Muscle of arm (tissue), 14 donors: ENCODE data around the gene COL21A1. TPM values are rescaled to one million over a fixed set of nuclear protein-coding genes. Genes with fewer than 3 reads are reported as not detected.
"Not testable (repeated sequence)": the region's sequence is repeated elsewhere in the genome, so short reads cannot be mapped to it uniquely, and the experiment has no call there.

ENCODE experiments used
- DNase-seq: peaks from one replicate; pipeline ENCODE4 v3.0.0-alpha.2; 2013
- long read RNA-seq, 11 donors: transcript quantifications; one replicate each; lab custom pipeline, GENCODE V29; 2026
- polyA plus RNA-seq, 12 donors: library from polyadenylated mRNA; unstranded; fragments of 120-200 nt; gene quantifications; one replicate each; pipeline ENCODE4 v1.2.1, GENCODE V29; 2013; ENCODE audit not compliant: insufficient read length in 12 of 12

COL21A1 gene
- polyA plus RNA-seq: 100 to 1,000 TPM in 9 of 12 donors, 10 to 100 TPM in 3; 79.5 to 205 (median 117) TPM
- long read RNA-seq, donor 1, partial matches to known transcripts: 0 of 1 reads
- long read RNA-seq, donor 1, other reads (novel, unspliced or antisense): 0 of 1 reads
- long read RNA-seq, donor 2, partial matches to known transcripts: 15 of 16 reads
- long read RNA-seq, donor 2, other reads (novel, unspliced or antisense): 0 of 16 reads
- long read RNA-seq, donor 3, partial matches to known transcripts: 0 of 3 reads
- long read RNA-seq, donor 3, other reads (novel, unspliced or antisense): 0 of 3 reads
- long read RNA-seq, donor 4, partial matches to known transcripts: 5 of 7 reads
- long read RNA-seq, donor 4, other reads (novel, unspliced or antisense): 0 of 7 reads
- long read RNA-seq, donor 5, transcript COL21A1-209 (3 exons, 1,413 nt): major isoform, 5 of 249 reads
- long read RNA-seq, donor 5, partial matches to known transcripts: 243 of 249 reads
- long read RNA-seq, donor 5, other reads (novel, unspliced or antisense): 0 of 249 reads
- long read RNA-seq, donor 6, partial matches to known transcripts: 0 of 2 reads
- long read RNA-seq, donor 6, other reads (novel, unspliced or antisense): 0 of 2 reads
- long read RNA-seq, donor 7, partial matches to known transcripts: 6 of 7 reads
- long read RNA-seq, donor 7, other reads (novel, unspliced or antisense): 0 of 7 reads
- long read RNA-seq, donor 8, partial matches to known transcripts: 0 of 5 reads
- long read RNA-seq, donor 8, other reads (novel, unspliced or antisense): 0 of 5 reads
- long read RNA-seq, donor 9, partial matches to known transcripts: 5 of 7 reads
- long read RNA-seq, donor 9, other reads (novel, unspliced or antisense): 0 of 7 reads
- long read RNA-seq, donor 10, partial matches to known transcripts: 14 of 19 reads
- long read RNA-seq, donor 10, other reads (novel, unspliced or antisense): 5 of 19 reads
- long read RNA-seq, donor 11, transcript COL21A1-209 (3 exons, 1,413 nt): major isoform, 6 of 19 reads
- long read RNA-seq, donor 11, partial matches to known transcripts: 6 of 19 reads
- long read RNA-seq, donor 11, other reads (novel, unspliced or antisense): 6 of 19 reads

GRCh38 chr6:56246881-56247653, at the start of gene COL21A1:
Gene COL21A1 (minus strand): TSS chr6:56247580. CDS start chr6:56182618, 64,962 bp downstream.
- DNase-seq: peak; percentile 71

GRCh38 chr6:56293781-56294180, 46.4 kb upstream of the COL21A1 start:
- no peak for DNase-seq

GRCh38 chr6:56292505-56293181, 45.3 kb upstream of the COL21A1 start:
- peak; percentile 78 for DNase-seq

- no peak for DNase-seq
These were observed 44.0 kb upstream of the COL21A1 start for GRCh38 chr6:56291302-56291917.

GRCh38 chr6:56289721-56290120, 42.3 kb upstream of the COL21A1 start:
- no peak for DNase-seq

GRCh38 chr6:56288347-56288746, 41.0 kb upstream of the COL21A1 start:
- DNase-seq: no peak

GRCh38 chr6:56282391-56282790, 35.0 kb upstream of the COL21A1 start:
- DNase-seq: no peak

GRCh38 chr6:56280126-56280525, 32.7 kb upstream of the COL21A1 start:
- DNase-seq: no peak

GRCh38 chr6:56279331-56280080, 32.1 kb upstream of the COL21A1 start:
- no peak for DNase-seq

- DNase-seq: no peak
These were observed 30.8 kb upstream of the COL21A1 start for GRCh38 chr6:56278171-56278591.

- DNase-seq: no peak
These were observed 23.5 kb upstream of the COL21A1 start for GRCh38 chr6:56270812-56271441.

- DNase-seq: no peak
These were observed 20.9 kb upstream of the COL21A1 start for GRCh38 chr6:56268266-56268665.

GRCh38 chr6:56266011-56266410, 18.6 kb upstream of the COL21A1 start:
- DNase-seq: no peak

- DNase-seq: no peak
These were observed 16.4 kb upstream of the COL21A1 start for GRCh38 chr6:56263596-56264315.

- not testable (repeated sequence) for DNase-seq
These were observed 13.2 kb upstream of the COL21A1 start for GRCh38 chr6:56260593-56260992.

- DNase-seq: no peak
These were observed 12.1 kb upstream of the COL21A1 start for GRCh38 chr6:56259234-56260077.

- no peak for DNase-seq
These were observed 8.0 kb upstream of the COL21A1 start for GRCh38 chr6:56255349-56255748.
